Stimulated activated CD4-positive, alpha-beta T cell treated with anti-CD3 and anti-CD28 coated beads, Interleukin-4, amount 100 ng/mL, for 24 hours (primary cell): ENCODE measurements around the gene CCDC8.
A peak's percentile ranks its signal among the peaks of the same experiment; 100 is the strongest.
"Not testable (repeated sequence)": the region's sequence is repeated elsewhere in the genome, so short reads cannot be mapped to it uniquely, and the experiment has no call there.

Experiments
- DNase-seq: peaks from one replicate; pipeline ENCODE4 v3.0.0-alpha.2; 2020

Gene CCDC8

DNA sequence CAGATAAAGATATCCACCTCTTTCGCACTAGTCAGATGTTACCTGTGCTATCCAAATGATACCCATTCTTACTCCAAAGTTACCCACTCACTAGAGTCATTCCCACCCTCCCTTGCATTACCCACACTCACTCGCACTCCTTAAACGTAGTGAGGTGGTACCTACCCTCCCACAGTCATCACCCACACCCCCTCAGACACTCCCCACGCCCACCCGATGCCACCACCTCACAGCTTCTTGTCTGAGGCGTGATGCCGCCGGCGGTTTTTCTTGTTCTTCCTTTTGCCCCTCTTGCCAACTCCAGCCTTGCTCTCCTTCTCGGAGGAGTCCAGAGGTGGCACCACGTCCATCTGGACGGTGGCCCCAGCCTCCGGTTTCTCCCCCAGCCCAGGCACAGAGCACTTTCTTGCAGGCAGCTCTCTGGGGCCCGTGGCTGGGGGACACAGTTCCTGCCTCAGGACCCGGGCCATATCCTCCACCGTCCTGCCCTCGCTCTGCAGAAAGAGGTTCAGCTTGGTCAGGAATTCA, 14.2 kb upstream of the CCDC8 start:
- no peak for DNase-seq

DNA sequence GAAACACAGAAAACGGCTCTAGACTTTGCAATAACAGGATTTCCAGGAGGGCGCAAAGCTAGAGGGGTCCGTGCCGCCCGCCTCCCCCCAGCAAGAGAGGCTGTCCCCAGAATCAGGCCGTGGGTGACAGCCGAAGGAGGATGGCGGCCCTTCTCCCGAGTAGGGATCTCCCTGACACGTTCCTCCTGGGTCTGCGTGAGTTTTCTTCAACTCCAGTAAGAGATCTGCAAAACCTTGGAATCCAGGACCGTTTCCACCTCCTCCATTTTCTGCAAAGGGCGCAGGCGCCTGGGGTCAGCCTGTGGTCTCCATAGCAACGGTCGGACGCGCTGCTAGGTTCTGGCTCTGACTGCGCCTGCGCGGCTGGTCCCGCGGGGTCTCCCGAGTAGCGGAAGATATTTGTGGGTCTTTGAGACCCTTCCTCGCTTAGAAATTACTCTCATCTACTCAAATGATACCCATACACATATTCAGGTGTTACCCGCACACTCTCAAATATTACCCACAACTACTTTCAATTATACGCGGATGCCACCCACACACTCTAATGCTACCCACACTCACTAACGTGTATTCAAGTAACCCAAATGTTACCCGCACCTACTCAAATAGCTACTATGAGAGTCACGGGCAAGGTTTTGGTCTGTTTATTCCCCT, 13.3 kb upstream of the CCDC8 start:
- peak; percentile 55 for DNase-seq

DNA sequence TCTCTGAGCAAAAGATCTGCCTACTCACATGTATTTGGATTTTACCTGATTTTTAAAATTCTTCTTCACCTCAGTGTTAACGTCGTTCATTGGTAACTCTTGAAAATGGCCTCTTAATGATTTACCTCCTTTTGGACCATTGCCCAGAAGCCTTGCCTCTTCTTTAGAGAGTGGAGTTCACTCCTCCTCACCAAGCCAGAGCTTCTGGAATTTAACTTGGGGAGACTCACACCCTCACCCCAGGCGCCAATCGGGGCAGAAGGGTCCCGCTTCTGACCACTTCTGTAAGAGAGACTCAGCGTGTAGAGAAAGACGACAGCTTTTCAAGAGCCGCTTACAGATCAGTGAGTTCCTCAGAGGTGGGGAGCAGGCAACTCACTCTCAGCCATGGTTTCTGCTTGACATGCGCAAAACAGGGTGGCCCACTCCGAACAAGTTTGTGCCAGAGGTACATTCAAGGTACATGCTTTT, 12.7 kb upstream of the CCDC8 start:
- no peak for DNase-seq

DNA sequence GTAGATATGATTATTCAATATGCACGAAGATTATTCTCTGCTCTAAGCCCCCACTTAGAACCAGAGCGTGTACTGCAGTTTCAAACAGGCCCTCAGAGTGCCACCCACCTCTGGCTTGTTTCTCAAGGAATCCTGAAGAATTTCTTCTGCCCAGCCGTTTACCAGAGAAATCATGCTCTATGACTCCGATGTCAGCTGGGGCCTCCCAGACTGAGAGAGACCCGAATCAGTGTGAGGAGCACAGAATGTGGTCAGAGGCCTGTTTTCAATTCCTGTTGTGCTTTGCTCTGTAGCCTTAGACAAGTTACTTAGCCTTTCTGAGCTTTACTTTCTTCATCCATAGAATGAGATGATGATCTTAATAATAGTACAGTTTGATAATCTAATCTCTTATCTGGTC, 9.8 kb upstream of the CCDC8 start:
- DNase-seq = no peak

DNA sequence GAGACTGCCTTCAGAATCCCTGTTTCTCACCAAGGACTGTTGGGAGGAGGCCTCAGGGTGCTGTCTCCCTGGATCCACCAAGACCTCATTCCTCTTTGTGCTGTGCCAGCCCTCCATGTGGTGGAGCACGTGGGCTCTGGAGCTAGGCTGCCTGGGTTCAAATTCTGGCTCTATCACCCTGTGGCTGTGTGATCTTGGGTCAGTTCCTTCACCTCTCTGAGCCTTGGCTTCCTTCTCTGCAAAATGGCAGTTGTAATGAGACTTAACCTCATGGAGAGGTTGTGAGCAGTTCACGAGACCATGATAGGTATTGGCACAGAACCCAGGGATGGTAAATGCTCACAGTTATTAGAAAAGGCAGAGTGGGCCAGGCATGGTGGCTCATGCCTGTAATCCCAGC, 9.0 kb upstream of the CCDC8 start:
- no peak for DNase-seq

DNA sequence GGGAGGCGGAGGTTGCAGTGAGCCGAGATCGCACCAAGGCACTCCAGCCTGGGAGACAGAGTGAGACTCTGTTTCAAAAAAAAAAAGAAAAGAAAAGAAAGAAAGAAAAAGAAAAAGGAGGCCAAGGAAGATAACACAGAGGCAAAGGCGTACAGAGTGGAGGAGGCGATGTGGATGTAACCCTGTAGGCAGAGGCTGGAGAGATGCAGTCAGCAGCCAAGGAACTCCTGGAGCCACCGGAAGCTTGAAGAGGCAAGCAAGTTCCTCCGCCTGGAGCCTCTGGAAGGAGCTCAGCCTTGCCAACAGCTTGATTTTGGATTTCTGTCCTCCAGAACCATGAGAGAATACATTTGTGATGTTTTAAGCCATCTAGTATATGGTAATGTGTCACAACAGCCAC, 6.7 kb upstream of the CCDC8 start:
- DNase-seq = no peak

DNA sequence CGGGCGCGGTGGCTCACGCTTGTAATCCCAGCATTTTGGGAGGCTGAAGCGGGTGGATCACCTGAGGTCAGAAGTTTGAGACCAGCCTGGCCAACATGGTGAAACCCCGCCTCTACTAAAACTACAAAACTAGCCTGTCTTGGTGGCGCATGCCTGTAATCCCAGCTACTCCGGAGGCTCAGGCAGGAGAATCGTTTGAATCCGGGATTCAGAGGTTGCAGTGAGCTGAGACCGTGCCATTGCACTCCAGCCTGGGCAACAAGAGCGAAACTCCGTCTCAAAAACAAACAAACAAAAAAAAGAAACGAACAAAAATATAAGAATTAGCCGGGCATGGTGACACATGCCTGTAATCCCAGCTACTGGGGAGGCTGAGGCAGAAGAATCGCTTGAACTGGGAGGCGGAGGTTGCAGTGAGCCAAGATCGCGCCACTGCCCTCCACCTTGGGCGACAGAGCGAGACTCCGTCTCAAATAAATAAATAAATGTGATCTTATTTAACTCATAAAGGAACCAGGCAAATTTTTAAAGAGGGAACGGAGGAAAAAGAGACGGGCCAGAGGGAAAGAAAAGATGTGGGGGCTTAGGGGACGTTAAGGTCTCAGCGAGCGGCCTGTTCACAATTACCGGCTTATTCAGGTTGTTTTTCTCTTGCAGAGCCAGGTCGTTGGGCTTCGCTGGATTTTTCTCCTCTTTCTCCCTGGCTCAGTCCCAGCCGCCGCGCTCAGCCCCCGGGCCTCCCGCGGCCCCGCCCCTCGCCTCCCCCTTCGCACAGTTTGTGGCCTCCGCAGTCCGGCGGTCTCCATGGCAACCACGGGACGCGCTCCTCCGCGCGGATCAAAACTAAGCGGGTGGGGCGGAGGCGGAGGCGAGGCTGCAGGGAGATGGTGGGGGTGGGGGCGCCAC, 2.7 kb upstream of the CCDC8 start:
- DNase-seq = not testable (repeated sequence)

DNA sequence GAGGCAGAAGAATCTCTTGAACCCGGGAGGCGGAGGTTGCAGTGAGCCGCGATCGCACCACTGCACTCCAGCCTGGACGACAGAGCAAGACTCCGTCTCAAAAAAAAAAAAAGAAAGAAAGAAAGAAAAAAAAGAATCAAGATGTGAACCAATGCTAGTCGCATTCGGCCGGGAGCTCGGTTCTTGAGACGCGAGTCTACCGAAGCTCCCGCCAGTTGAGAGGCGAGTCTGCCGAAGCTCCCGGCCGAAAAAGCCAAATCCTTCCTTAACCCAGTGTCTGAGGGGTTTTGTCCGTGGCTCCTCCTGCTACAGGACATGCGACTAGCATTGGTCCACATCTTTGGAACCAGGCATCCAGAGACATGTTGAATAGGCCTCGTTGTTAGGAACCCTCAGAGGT, 1.5 kb upstream of the CCDC8 start:
- not testable (repeated sequence) for DNase-seq

DNA sequence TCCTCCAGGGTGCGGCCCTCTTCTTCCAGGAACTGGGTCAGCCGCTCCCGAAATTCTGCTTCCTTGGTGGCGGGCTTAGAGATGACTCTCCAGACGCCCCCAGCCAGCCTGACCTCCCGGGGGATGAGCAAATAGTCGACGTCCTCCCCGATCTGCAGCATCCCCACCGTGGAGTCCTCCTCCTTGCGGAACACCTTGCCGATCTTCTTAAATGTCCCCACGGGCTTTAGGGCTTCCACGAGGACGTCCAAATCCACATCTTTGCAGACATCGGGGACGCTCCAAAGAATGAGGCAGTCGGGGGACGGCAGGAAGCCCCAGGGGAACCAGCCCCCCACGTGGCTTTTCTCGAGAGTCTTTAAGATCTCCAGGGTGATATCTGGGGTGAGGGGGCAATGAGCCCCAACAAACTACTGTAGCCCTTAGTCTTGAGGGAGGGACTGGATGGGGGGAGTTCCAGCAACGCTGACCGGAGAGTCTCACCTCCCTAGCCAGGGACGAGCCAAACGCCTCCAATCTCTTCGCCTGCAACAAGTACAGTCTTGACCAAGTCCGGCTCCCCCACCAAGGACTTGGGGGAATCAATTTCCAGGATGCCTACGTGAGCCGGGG, 608 bp downstream of the CCDC8 start:
- no peak for DNase-seq

DNA sequence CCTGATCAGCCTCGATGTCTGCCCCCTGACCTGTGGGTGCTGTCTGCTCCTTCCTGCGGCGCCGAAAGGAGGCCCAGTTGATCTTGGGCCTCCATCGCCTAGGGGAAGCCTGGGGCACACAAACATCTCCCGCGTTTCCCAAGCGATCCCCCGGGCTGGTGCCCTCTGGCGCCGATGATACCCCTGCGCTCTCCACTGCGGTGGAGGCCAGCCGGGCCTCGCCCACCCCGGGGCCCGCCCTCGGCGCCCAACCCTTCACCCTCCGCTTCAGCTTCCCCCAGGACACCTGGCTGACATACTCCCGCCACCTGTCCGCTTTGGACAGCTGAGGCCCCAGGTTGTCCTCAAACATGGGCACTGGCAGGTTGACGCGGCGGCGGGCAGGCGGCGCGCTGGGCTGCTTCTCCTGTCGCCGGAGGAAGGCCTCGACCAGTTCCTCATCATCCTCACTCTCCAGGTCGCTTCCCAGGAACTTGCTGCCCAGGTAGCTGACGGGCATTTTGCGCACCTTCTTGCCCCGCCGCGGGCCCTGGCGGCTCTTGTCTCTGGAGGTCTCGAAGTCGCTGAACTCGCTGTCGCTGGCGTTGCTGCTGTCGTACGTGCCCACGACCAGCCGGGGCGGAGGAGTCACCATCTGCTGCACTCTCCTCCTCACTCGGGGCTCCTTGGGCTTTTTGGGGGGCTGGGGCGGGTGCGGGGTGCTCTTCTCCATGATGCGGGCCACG, 1.3 kb downstream of the CCDC8 start:
- DNase-seq = no peak

DNA sequence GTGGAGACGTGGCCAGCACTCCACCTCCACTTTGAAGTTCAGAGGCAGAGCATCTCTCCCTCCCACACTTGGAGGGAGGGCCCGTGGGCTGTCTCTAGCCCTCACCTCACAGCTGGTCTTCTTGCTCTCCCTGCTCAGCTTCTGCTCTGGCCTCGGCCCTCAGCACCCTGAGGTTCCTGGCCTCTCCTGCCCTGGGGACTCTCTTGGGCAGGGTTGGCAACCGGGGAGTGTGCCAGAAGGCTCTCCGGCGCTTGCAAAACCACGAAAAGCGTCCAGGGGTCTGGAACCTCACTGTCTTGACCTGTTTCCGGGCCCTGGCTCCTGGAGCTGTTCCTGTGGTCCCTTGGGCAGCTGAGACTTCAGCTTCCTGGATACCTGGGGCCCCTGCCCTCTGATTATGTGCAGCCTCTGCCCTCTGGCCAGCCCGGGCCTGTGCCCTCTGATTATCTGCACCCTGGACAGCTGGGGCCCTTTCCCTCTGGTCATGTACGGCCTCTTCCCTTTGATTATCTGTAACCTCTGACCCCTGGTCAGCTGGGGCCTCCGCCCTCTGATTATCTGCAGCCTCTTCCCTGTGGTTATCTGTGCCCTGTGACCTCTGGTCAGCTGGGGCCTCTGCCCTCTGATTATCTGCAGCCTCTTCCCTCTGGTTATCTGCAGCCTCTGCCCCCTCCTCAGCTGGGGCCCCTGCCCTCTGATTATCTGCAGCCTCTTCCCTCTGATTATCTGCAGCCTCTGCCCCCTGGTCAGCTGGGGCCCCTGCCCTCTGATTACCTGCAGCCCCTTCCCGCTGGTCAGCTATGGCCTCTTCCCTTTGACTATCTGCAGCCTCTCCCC, 2.1 kb downstream of the CCDC8 start:
- no peak for DNase-seq

DNA sequence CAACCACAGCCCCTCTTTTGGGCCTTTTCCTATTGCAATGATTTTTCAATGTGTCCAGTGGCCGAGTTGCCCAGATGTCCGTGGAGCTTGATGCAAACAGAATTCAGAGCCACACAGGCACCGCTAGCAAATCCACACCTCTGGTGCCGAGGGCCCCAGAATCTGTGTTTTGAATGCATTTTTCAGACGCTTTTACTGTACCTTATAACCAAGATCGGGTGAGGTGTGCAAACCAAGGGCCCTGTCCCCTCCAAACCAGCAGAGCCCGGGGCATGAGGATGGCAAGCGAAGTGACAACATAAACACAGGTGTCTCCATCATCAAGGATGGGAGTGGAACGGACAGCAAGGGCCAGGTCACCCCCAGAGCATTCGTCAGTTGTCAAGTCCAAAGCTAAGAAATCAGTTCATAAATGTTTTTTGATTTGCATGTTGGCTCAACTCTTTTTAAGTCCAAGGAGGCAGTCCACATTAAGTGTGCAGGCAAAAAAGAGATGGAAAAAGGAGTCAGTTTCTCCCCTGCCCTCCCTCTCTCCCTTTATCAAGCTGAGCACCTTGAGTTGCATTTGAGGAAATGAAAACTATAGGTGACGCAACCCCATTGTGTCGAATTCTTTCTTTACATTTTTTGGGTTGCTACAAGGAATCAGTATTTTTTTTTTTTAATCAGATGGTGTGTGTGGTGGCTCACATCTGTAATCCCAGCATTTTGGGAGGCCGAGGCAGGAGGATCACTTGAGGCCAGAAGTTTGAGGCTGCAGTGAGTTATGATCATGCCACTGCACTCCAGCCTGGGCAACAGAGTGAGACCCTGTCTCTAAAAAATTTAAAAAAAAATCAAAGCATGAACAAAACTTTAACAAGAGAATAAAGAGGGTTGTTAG, 2.9 kb downstream of the CCDC8 start:
- no peak for DNase-seq

DNA sequence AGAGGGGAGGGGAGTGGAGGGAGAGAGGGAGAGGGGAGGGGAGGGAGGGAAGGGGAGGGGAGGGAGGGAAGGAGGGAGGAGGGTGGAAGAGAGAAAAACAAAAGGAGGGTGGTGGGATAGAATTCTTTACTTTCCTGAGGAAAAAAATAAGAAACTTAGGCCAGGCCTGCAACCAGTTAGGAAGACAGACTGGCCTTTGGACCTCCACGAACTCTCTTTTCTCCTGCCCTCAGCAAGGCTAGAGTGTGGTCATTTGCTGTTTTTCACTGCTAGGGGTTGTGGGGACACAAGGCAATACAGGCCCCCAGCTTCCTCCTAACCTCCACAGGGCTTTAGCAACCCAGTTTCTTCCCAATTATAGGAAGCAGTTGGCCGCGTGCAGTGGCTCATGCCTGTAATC, 4.2 kb downstream of the CCDC8 start:
- DNase-seq = no peak

DNA sequence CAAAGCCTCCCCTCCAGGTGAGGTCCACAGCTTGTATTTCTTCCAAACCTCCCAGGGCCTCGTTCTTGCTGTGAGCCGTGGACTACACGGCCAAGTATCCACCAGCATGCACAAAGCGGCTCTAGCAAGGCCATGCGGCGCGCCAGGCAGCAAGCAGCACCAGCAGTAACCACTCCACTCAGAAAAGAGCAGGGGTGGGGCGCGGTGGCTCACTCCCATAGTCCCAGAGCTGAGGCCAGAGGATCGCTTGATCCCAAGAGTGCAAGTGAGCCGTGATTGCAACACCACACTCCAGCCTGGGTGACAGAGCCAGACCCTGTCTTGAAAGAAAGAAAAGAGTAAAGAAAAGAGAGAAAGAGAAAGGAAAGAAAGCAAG, 4.7 kb downstream of the CCDC8 start:
- no peak for DNase-seq

DNA sequence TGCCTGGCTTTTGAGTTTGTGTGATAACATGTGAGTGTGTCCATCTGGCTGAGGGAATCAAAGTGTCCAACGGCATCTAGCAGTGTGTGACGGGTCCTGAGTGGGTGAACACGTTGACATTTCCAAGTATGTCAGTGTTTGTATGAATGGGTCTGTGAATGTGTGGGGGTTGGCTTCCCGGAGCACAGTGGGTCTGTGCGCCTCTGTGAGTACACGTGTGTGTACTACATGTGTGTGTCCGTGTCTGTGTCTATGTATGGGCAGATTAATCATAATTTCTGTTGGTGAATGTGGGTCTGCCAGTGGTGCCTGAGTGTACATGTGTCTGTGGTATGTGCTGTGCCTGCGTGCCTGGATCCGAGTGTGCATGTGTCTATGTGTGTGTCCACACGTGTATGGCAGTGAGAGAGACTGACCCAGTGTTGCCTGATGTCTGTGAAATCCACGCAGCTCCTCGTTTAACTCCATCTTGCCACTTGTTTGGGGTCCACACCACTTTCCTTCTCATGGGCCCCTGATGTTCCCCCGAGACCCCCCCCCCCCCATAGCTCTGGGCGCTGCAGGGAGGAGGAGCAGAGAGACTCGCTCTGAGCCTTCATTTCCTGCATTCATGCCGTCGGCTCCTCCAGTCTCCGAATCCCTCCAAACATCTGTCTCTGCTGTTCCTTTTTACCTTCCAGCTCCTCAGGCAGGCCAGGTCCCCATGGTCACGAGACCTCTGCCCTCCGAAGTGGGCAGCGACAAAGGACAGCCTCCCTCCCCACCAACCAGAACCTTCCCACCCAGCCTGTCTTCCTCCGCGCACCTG, 5.3 kb downstream of the CCDC8 start:
- no peak for DNase-seq

DNA sequence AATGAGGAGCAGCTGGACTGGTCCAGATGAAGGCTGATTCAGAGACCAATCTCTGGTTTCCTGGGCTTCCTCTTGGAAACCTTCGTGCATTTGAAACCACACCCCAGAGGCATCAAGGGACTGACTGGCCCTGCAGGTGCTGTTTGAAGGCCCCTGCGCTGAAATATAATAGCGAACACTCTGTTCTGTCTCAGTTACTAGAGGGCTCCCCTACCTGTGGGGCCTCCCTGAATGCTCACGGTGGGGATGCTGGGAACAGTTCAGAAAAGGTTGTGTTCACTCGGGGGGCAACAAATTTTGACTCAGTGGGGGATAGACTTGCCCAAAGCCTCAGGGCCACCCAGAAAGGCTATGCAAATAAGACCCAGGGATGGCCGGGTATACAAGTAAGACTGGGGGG, 6.4 kb downstream of the CCDC8 start:
- DNase-seq = no peak

DNA sequence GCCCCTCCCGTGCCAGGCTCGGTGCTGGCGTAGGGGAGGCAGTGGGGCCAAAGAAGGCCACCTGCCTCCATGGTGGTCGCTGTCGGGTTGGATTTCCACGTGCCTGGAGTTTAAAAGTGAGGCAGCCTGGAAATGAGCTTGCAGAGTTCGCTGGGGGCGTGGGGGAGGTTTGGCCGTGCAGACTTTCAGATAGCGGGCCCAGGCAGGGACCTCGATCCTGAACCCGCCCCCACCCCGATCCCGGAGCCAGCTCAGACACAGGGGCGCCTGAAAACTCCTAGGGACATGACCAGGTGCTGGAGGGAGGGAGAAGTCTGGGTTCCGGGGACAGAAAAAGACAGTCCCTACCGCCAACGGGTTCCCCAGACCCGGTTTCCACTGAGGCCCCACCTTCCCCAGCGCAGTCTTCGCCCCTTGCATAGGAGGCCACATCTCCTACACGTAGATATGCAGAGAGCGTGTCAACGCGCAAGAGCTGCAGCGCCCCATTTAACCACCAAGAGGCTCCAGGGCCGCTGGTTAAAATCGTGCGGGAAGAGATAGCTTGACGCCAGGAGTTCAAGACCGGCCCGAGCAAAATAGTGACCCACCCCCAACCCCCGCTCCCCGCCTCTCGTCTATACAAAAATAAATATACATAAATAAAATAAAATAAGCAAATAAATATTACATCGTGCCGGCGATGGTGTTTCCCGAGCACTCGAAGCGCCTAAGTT, 8.5 kb downstream of the CCDC8 start:
- DNase-seq = no peak

DNA sequence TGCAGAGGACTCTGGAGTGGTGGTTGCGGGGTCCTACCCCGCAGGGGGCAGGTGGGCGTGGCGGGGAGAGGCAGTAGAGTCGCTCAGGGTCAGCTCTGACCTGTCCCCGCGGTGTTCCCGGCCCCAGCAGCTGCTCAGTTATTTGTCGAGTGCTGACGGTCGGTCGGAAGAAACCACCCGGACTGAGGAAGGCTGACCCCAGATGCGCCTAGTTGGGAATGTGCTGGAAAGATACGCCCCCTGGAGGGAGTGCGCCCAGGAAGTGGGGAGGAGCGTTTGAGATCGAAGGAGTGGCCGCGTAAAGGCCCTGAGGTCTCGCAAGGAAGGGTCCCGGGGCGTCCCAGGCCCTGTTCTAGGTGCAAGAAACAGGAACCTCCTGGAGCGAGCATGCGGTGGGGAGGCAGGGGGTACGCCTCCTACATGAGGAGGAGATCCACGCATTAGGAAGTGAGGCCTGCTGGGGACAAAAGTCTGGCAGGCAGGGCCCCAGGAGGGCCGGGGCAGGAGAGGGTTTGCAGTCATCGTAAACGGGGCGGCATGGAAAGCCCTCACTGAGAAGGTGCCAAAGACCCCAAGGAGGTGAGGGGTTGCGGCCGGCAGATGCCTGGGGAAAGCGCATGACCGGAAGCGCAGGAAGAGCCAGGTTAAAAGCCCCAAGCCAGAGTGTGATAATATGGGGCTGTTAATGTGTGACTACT, 9.2 kb downstream of the CCDC8 start:
- no peak for DNase-seq

DNA sequence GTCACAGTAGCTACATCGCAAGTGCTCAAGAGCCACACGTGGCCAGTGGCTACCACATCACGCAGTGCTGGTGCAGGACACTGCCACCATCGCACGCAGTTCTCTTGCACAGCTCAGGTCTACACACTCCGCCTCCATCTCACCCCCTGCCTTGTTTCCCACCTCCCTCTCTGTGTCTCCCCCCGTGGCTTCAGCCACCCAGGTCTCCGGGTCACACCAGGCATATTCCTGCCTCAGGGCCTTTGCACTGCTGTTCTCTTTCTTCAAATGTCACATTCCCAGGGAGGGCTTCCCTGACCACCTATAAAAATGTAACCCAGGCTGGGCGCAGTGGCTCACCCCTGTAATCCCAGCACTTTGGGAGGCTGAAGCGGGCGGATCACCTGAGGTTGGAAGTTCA, 10.6 kb downstream of the CCDC8 start:
- no peak for DNase-seq
